GM21717 (cell line): Measurements from ENCODE around the gene LMOD2.
"Not testable (repeated sequence)": the region's sequence is repeated elsewhere in the genome, so short reads cannot be mapped to it uniquely, and the experiment has no call there.

Experiments
- ATAC-seq: cut with Tn5 transposase; IDR thresholded peaks from one replicate; pipeline ENCODE4 v1.9.1; 2021; ENCODE audit warnings: mild to moderate bottlenecking, moderate library complexity; ENCODE audit not compliant: unreplicated experiment

LMOD2 gene

DNA sequence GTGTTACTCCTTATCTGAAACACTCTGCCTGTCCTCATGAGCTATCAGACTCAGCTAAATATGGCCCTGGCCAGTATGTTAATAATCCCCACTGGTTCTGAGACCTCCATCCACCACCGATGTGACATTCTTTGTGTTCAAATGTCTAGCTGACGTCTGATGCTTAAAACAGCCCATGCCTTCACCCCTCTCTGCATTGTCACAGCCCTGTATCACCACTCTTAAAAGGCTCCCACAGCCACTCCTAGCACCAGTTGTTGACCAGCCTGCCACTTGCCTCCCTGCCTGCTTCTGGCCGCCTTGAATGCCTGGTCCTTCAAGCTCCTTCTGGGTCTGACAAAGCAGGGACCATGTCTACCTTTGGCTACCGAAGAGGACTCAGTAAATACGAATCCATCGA lies at the start of gene LMOD2:
Gene LMOD2, plus strand, starts transcription at position 253 of the 400 bp plus-strand sequence. Its CDS starts 98 bp downstream, at position 351.
- ATAC-seq, result no peak

GRCh38 chr7:123607423-123607975 lies 48.2 kb upstream of the LMOD2 start:
- no peak for ATAC-seq

DNA sequence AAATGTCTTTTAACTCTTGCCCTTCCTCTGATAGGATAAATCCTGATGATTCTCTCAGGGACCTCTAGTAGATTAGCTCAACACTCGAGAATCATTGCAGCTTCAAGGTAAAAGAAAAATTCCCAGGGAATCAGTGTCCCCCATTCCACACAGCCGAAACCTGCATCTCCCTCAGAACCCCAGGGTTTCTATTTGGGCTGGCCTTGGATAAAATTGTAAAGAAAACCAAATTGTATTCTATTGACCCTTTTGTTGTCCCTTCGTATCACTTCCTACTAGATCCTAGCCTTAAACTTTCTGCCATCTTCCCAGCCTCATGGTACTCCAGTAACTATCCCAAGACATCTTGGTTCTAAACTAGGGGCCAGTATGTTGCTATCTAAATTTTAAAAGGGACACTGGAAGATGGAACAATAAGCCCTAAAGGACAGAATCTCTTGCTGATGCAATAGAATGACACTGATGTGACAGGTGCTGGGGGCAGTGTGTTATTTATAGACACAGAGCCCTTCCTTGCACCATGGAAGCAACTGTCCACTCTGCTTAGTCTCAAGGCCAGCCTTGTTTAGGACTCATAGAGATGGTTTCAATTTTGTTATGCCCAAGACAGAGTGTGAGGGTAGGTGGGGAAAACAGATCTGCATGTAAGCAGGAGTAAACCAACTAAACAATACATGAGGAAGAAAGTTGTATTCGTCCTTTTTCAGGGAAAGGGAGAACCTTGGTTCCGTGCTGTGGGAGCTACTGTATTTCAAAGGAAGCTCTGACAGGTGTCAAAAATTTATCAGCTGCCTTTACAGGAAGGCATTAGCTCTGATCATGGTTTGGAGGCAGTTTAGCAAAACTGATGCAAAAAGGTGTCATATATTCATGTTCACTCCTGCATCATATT lies 46.4 kb upstream of the LMOD2 start:
- no peak for ATAC-seq

- no peak for ATAC-seq
Observed at GRCh38 chr7:123609883-123610239, 45.8 kb upstream of the LMOD2 start.

DNA sequence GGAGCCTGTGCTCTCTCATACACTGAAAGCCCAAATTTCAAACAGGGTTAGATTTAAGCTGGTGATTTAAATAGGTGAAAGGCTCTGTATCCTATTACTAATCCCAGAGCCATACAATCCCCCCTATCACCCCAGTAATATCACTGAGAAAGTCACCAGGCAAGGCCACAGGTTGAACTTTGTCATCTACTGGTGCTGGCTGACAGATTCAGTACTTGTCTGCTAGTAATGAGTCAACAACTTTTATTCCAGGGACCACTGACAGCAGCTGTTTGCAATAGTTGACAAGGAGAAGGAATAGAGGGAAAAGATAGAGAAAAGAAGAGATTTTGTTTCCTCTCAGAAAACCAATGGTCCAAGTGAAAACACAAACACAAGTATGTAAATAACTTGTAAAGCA lies 43.6 kb upstream of the LMOD2 start:
- ATAC-seq, result no peak

GRCh38 chr7:123615344-123615743 lies 40.3 kb upstream of the LMOD2 start:
- ATAC-seq, result no peak

- no peak for ATAC-seq
Observed at GRCh38 chr7:123616223-123616622, 39.4 kb upstream of the LMOD2 start.

DNA sequence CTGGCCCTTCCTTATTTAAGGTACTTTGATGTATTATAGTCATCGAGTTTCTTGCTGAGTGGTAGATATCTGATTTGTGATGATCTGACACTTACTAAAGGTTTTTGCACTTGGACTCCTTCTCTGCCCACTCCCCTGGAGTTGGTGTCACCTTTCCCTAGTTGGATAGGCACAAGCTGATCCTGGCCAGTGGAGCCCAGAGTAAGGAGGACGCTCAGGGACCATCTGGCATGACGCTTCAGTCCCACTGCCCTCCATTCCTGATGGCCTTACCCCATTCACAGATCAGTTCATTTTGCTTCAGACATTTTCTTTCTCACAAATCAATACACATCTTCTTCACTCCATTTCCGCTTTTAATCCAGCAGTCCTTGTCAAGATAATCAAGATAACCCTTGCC lies 34.0 kb upstream of the LMOD2 start:
- ATAC-seq, result no peak

- ATAC-seq, result no peak
Observed at GRCh38 chr7:123622660-123623386, 32.8 kb upstream of the LMOD2 start.

GRCh38 chr7:123624527-123625183 lies 31.0 kb upstream of the LMOD2 start:
- peak; percentile 94 for ATAC-seq

GRCh38 chr7:123625254-123625653 lies 30.4 kb upstream of the LMOD2 start:
- ATAC-seq, result no peak

DNA sequence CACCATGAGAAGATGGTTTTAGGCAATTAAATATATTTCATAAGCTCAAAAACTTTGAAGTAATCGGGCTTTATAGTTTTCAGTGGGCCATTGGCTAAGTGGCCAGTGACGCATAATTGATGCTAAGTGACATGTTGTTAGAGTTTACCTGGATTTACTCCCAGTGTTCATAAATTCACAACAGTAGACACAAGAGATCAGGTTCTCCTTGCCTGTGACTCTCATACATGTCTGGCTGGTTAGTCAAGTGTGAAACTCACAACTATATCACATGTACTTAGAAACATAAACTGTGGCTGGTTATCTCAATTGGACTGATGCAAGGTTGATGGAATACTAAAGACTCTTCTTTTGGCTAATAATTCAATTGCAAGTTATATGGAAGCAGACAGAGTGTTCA lies 27.8 kb upstream of the LMOD2 start:
- no peak for ATAC-seq

DNA sequence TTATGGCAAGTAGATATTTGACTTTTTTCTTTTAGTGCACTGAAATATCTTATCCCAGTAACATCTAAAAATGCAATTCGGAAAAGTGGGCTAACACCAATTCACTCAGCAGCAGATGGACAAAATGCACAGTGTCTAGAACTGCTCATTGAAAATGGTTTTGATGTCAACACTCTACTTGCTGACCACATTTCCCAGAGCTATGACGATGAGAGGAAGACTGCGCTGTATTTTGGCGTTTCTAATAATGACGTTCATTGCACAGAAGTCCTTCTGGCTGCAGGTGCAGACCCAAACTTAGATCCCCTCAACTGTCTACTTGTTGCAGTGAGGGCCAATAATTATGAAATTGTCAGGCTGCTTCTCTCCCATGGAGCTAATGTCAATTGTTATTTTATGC lies 26.8 kb upstream of the LMOD2 start:
- no peak for ATAC-seq

DNA sequence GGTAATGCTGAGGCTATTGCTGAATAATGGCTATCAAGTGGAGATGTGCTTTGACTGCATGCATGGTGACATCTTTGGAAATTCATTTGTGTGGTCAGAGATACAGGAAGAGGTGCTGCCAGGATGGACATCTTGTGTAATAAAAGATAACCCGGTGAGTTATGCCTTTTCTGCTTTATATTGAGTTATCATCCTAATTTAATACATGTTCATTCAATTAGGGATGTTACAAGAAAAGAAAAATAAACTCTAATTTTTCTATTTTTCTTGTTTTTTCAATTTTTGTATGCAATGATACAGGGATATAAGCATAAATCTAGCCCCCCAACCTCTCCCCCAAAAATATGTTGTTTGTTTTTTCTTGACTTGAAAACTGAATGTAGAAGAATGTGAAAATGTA lies 26.4 kb upstream of the LMOD2 start:
- no peak for ATAC-seq

- ATAC-seq, result no peak
Observed at GRCh38 chr7:123632808-123633207, 22.9 kb upstream of the LMOD2 start.

GRCh38 chr7:123633553-123633952 lies 22.1 kb upstream of the LMOD2 start:
- ATAC-seq, result no peak

DNA sequence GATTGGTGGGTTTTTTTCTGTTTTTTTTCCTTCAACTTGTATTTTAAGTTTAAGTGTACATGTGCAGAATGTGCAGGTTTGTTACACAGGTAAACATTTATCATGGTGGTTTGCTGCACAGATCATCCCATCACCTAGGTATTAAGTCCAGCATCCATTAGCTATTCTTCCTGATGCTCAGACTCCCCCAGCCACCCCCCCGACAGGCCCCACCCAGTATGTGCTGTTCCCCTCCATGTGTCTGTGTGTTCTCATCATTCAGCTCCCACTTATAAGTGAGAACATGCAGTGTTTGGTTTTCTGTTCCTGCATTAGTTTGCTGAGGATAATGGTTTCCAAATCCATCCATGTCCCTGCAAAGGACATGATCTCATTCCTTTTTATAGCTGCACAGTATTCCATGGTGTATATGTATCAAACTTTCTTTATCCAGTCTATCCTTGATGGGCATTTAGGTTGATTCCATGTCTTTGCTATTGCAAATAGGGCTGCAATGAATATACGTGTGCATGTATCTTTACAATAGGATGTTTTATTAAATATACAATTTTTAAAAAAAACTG lies 21.6 kb upstream of the LMOD2 start:
- ATAC-seq, result not testable (repeated sequence)

GRCh38 chr7:123635551-123636359 lies 19.9 kb upstream of the LMOD2 start:
- ATAC-seq, result no peak

GRCh38 chr7:123637203-123637602 lies 18.5 kb upstream of the LMOD2 start:
- ATAC-seq, result no peak

DNA sequence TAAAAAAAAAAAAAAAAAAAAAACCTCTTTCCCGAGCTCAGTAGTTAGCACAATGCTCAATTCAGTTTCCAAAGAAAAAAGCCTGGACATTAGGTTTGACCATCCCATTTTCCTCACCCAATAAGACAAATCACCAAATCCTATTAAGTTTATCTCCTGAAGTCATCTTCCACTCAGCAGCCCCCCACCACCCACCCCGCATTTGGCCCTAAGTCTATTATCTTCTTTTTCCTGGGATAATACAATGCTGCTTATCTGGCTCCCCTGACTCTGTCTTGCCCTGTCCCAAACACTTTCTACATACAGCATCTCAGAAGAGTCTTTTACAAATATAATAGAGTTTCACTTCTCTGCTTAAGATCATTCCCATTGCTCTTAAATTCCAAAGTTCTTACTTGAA lies 17.8 kb upstream of the LMOD2 start:
- ATAC-seq, result no peak
